HL-60/S4 treated with phorbol 12-myristate 13-acetate at 8.2 ng/mL for 4 days and 3 days (cell line): ENCODE results near the gene SGK1.

Experiments used
- in situ Hi-C: fragments of 300-500 bp; cut with MboI; formaldehyde crosslinking; loops from 2 replicates; pipeline ENCODE4 v1.15.0; 2022; ENCODE audit warnings: low sequenced_read_pairs

Gene SGK1

GRCh38 chr6:134145786-134146185 is 172.1 kb downstream of the SGK1 start:
- in situ Hi-C loops = loop anchor here (25.0 kb wide), 1 partner anchor 742 kb away; no protein-coding TSS in a partner anchor

- in situ Hi-C loops = loop anchor here (25.0 kb wide), 1 partner anchor 749 kb away; no protein-coding TSS in a partner anchor
Measured at GRCh38 chr6:134138226-134138975, 179.5 kb downstream of the SGK1 start.

DNA sequence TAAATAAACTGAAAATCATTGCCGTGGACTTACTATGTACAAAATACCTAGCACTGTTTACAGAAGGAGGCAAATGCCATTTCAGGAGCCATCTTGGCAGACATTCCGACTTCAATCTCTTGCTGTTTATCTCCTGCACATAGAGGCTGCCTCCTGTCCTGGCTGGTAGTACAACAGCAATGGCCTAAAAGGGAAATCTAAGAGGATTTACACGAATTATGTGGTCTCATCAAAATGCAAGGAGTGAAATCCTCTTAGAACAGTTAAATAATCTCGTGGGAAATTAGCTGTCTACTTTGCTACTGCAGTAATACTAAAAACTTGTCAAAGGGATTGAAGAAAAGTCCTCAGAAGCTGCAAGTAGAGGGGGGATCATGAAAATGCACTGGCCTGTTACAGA is 183.3 kb downstream of the SGK1 start:
- in situ Hi-C loops = loop anchor here (25.0 kb wide), 1 partner anchor 753 kb away; no protein-coding TSS in a partner anchor

DNA sequence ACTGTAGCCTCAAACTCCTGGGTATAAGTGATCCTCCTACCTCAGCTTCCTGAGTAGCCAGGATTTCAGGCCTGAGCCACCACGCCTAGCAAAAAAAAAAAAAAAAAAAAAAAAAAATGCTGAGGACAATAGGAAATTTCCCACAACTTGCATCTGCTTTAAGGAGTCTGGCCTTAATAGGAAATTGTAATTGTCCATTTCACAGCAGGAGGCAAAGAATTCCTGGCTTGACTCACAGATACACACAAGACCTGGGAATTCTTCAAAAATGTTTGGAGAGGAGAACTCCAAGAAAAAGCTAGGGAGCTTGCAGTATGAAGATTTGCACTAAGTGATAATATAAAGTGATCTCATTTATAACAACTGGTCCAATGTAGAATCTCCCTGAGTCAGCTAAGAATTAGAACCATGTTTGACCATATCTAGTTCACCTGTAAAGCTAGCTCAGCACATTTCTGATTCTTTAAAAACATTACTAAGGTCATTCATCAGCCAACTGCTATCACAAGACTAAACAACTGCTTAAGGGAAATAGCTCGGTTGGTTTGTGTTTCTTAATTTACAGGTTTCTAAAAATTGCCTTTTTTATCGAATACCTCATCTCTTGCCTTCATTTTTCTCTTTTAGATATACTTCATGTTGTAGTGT is 185.3 kb downstream of the SGK1 start:
- in situ Hi-C loops = loop anchor here (25.0 kb wide), 1 partner anchor 755 kb away; no protein-coding TSS in a partner anchor

GRCh38 chr6:134131530-134132139 is 186.3 kb downstream of the SGK1 start:
- in situ Hi-C loops = loop anchor here (25.0 kb wide), 1 partner anchor 756 kb away; no protein-coding TSS in a partner anchor

DNA sequence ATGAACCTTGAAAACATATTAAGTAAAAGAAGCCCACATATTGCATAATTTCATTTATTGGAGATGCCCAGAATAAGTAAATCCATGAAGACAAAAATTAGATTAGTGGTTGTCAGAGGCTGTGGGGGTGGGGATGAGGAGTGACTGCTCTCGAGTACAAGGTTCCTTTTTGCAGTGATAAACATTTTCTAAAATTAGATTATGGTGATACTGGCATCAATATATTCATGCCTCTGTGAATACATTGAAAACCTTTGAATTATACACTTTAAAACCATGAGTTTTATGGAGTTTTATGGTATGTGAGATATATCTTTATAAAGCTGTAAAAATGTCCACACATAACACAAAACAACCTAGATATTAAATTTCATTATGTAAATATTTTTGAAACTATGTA is 189.8 kb downstream of the SGK1 start:
- in situ Hi-C loops = loop anchor here (25.0 kb wide), 1 partner anchor 759 kb away; no protein-coding TSS in a partner anchor

DNA sequence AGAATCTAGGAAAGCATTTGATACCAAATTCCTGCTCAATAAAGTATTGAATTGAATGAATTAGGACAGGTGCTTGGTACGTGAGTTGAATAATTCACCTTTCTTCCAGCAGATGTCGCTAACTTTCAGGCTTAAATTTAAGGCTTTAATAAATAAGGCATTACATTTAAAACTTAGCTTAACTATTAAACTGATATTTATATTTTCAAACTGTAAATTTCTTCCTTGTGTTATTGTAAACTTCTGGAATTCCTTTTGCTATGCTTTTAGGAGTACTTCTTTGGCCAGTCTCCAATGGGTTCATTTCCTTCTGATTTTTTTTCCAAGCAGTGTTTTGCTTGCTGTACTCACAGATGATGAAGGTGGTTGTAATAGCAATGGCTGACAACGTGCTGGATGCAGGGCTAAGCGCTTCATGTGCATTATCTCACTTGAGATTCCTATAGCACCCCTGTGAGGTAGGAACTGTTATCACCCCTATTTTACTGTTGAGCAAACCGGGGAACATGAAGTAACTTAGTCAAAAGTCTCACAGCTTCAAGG is 194.2 kb downstream of the SGK1 start:
- in situ Hi-C loops = no loop called here

GRCh38 chr6:134122775-134123174 is 195.1 kb downstream of the SGK1 start:
- in situ Hi-C loops = no loop called here

DNA sequence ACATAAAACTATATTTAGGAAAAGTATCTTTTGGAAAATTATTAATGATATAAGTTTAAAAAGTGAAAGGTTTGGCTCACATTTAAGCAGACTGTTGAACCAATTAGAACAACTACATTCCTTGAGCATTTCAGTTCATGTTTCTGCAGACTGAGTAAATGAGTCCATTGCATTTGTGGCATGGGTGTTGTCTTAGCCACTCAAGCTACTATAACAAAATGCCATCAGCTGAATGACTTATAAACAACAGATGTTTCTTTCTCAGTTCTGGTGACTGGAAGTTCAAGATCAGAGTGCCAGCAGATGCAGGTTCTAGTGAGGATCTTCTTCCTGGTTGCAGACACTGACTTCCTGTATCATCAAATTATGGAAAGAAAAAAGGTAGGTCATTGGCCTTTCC is 198.4 kb downstream of the SGK1 start:
- in situ Hi-C loops = no loop called here
